K562 (cell line): ENCODE results near the gene ARL6IP4. TPM values are rescaled to one million over a fixed set of nuclear protein-coding genes. Genes with fewer than 3 reads are reported as not detected.

Experiments used
- CXXC5 ChIP-seq: fragments of 250-450 bp; sonication (Bioruptor Pico); IDR thresholded peaks from 2 replicates; pipeline ENCODE4 v1.8.0; 2022; ENCODE audit warnings: inconsistent platforms, mild to moderate bottlenecking, moderate library complexity
- E2F3 ChIP-seq: fragments of 250-450 bp; sonication (Bioruptor Pico); IDR thresholded peaks from 2 replicates; pipeline ENCODE4 v1.4.0; 2020; ENCODE audit warnings: mild to moderate bottlenecking
- ESRRB ChIP-seq: fragments of 250-450 bp; sonication (Bioruptor Pico); IDR thresholded peaks from 2 replicates; pipeline ENCODE4 v1.5.0; 2020; ENCODE audit warnings: mild to moderate bottlenecking, moderate library complexity, borderline replicate concordance
- ETS2 ChIP-seq: IDR thresholded peaks from 2 replicates; pipeline ENCODE4 v1.6.1; 2016; ENCODE audit warnings: borderline replicate concordance, missing genetic modification characterization, mild to moderate bottlenecking, moderate library complexity, missing compliant biosample characterization; ENCODE audit not compliant: poor library complexity, severe bottlenecking
- GABPB1 ChIP-seq: sonication (generic); formaldehyde crosslinking; IDR thresholded peaks from 2 replicates; pipeline ENCODE4 v1.8.0; 2022; ENCODE audit warnings: mild to moderate bottlenecking, missing genetic modification reagents
- GTF2A2 ChIP-seq: IDR thresholded peaks from 2 replicates; pipeline ENCODE4 v1.6.1; 2016; ENCODE audit warnings: mild to moderate bottlenecking, missing genetic modification characterization, missing compliant biosample characterization
- LCOR ChIP-seq: sonication (generic); formaldehyde crosslinking; IDR thresholded peaks from 2 replicates; pipeline ENCODE4 v1.8.0; 2022; ENCODE audit warnings: mild to moderate bottlenecking, missing genetic modification reagents
- MAZ ChIP-seq, 2 experiments: fragments of 450-650 bp in 1 of 2; sonication (generic) in 1 of 2; formaldehyde crosslinking; IDR thresholded peaks in 1 of 2; conservative IDR thresholded peaks in 1 of 2; 2 replicates each; pipeline versions ENCODE4 v1.4.0 to v1.5.0; 2020; ENCODE audit warnings: mild to moderate bottlenecking in 1 of 2, missing genetic modification reagents in 1 of 2
- PHB ChIP-seq: fragments of 250-450 bp; sonication (Bioruptor Pico); IDR thresholded peaks from 2 replicates; pipeline ENCODE4 v1.5.0; 2021
- PHF20 ChIP-seq: fragments of 450-650 bp; IDR thresholded peaks from 2 replicates; pipeline ENCODE4 v1.6.1; 2018; ENCODE audit not compliant: partially characterized antibody
- POLR2A ChIP-seq: fragments of 450-650 bp; conservative IDR thresholded peaks from 2 replicates; pipeline ENCODE4 v1.6.1; 2016
- SRF ChIP-seq, 2 experiments: fragments of 250-450, 450-650 bp in 1 of 2; sonication (Bioruptor Pico) in 1 of 2; sonication (generic) in 1 of 2; formaldehyde crosslinking; IDR thresholded peaks; 2 replicates each; pipeline versions ENCODE4 v1.5.0 to v1.5.1; 2020 to 2022; ENCODE audit warnings: mild to moderate bottlenecking in 1 of 2, missing genetic modification reagents in 1 of 2
- TBL1XR1 ChIP-seq, 2 experiments: IDR thresholded peaks; 2 replicates each; pipeline ENCODE4 v1.6.1; 2012; ENCODE audit warnings: improper control_type of control experiment in 2 of 2, low read length in 2 of 2, mild to moderate bottlenecking in 1 of 2
- TCFL5 ChIP-seq: fragments of 250-450 bp; sonication (Bioruptor Pico); conservative IDR thresholded peaks from 2 replicates; pipeline ENCODE4 v1.6.1; 2021; ENCODE audit warnings: mild to moderate bottlenecking, moderate library complexity, matching md5 sums
- ZC3H11A ChIP-seq: IDR thresholded peaks from 2 replicates; pipeline ENCODE4 v1.6.1; 2012; ENCODE audit warnings: low read depth, low read length, improper control_type of control experiment
- ZNF79 ChIP-seq: fragments of 250-450 bp; sonication (Bioruptor Pico); IDR thresholded peaks from 2 replicates; pipeline ENCODE4 v1.4.0; 2020; ENCODE audit warnings: low read depth, mild to moderate bottlenecking, moderate library complexity
- ZSCAN32 ChIP-seq: fragments of 450-650 bp; formaldehyde crosslinking; IDR thresholded peaks from 2 replicates; pipeline ENCODE4 v1.4.0; 2020; ENCODE audit warnings: mild to moderate bottlenecking, moderate library complexity
- polyA plus RNA-seq, 8 experiments: library from polyadenylated mRNA; depleted of rRNA in 4 of 8; stranded (reverse) in 5 of 8; unstranded in 3 of 8; fragments of >200 nt; fragmentation: Nextera tagmentation in 2 of 8; fragmentation: Illumina TruSeq in 1 of 8; extraction: Ambion mirVana in 2 of 8; extraction: Trizol in 1 of 8; gene quantifications; 2 replicates each; pipeline versions ENCODE4 v1.2.1 to v1.2.3, GENCODE V29; 2011 to 2014; ENCODE audit warnings: inconsistent platforms in 1 of 8, missing spikeins in 1 of 8
- total RNA-seq, 7 experiments: library from RNA; depleted of rRNA in 6 of 7; stranded (reverse); fragments of >200 nt in 6 of 7; fragmentation: Illumina TruSeq in 2 of 7; extraction: Trizol in 2 of 7; gene quantifications; 2 replicates each; pipeline versions ENCODE4 v1.2.1 to v1.2.3, GENCODE V29; 2011 to 2021; ENCODE audit warnings: low replicate concordance in 1 of 7
- TF ChIP-seq, protein P1 (sequence below): fragments of 200-800 bp; sonication (Bioruptor generic); IDR thresholded peaks from 2 replicates; pipeline ENCODE4 v1.6.1; 2017; ENCODE audit warnings: missing genetic modification characterization, missing compliant biosample characterization
- TF ChIP-seq, protein P2 (sequence below): fragments of 250-450 bp; sonication (Bioruptor Pico); IDR thresholded peaks from 2 replicates; pipeline ENCODE4 v1.9.0; 2021; ENCODE audit warnings: mild to moderate bottlenecking
- TF ChIP-seq, protein P3 (sequence below), 2 experiments: fragments of 250-450 bp in 1 of 2; fragments of 450-650 bp in 1 of 2; sonication (Bioruptor Pico) in 1 of 2; IDR thresholded peaks; 2 replicates each; pipeline versions ENCODE4 v1.6.1 to v1.8.0; 2016 to 2021; ENCODE audit warnings: mild to moderate bottlenecking in 2 of 2, moderate library complexity in 2 of 2, missing compliant biosample characterization in 1 of 2, missing genetic modification characterization in 1 of 2
- TF ChIP-seq, protein P4 (sequence below): fragments of 450-650 bp; formaldehyde crosslinking; IDR thresholded peaks from 2 replicates; pipeline ENCODE4 v1.4.0; 2022; ENCODE audit warnings: missing genetic modification characterization

Gene ARL6IP4
- total and polyA plus RNA-seq, 9 of the 15 experiments (the other 6 are each of a cell fraction or from before 2014, with no cell fraction given) = 2.4 to 255 (median 151) TPM

DNA sequence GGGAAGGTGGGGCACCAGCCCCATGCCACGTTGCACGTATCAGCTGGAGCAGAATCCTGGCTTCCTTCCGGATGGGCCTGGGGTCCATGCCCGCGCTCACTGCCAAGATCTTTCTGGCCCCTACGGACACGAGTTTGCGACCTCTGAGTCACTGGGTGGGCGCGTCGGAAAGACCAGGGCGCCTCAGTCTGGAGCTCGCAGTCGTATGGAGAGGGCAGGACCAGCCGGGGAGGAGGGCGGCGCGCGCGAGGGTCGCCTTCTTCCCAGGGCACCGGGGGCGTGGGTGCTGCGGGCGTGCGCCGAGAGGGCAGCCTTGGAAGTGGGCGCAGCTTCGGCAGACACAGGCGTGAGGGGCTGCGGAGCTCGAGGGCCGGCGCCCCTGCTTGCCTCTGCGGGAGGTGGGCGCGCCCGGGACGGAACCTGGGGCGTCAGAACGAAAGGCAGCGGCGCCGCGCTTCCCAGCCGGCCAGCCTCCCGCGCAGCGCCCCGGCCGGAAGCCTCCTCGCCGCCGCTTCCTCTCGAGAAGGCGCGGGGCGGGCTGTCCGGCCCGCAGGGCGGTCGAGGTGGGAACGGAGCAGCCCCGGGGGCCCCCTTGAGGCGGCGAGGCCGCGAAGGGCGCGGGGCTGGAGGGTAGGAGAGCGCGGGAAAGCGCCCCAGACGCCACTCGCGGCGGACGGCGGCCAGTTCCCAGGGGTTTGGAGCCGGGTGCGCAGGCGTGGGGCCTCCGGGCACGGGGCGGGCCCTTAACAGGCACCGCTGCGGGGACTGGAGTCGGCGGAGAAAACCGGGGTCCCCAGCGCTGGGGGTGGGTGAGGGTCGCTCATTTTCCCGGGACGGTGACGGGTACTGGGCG, at the start of gene ARL6IP4 (continued):
- TF ChIP-seq, protein P1, sequence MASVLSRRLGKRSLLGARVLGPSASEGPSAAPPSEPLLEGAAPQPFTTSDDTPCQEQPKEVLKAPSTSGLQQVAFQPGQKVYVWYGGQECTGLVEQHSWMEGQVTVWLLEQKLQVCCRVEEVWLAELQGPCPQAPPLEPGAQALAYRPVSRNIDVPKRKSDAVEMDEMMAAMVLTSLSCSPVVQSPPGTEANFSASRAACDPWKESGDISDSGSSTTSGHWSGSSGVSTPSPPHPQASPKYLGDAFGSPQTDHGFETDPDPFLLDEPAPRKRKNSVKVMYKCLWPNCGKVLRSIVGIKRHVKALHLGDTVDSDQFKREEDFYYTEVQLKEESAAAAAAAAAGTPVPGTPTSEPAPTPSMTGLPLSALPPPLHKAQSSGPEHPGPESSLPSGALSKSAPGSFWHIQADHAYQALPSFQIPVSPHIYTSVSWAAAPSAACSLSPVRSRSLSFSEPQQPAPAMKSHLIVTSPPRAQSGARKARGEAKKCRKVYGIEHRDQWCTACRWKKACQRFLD = peak; percentile 66
- TF ChIP-seq, protein P2, sequence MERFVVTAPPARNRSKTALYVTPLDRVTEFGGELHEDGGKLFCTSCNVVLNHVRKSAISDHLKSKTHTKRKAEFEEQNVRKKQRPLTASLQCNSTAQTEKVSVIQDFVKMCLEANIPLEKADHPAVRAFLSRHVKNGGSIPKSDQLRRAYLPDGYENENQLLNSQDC (CRISPR knock-in tag) = peak; percentile 17; the same call in 1 of the 2 replicates
- TF ChIP-seq ESRRB (CRISPR knock-in tag) = no peak
- peak; percentile 47; the same call in 1 of the 2 replicates for TF ChIP-seq LCOR
- TF ChIP-seq, protein P3, sequence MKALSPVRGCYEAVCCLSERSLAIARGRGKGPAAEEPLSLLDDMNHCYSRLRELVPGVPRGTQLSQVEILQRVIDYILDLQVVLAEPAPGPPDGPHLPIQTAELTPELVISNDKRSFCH (CRISPR knock-in tag; IDR thresholded peaks at IDR 0.05) = no peak
- TF ChIP-seq, protein P3 (tag; IDR thresholded peaks at IDR 0.05) = peak; percentile 47
- peak; percentile 75 for TF ChIP-seq POLR2A
- TF ChIP-seq ZSCAN32 (CRISPR knock-in tag) = peak; percentile 47; the same call in 1 of the 2 replicates
- TF ChIP-seq PHF20 = peak; percentile 74
- TF ChIP-seq GTF2A2 = peak; percentile 51; the same call in 1 of the 2 replicates
- no peak for TF ChIP-seq TCFL5 (CRISPR knock-in tag)
- peak in 1 of 2 experiments; percentile 91; a peak in 2 of 4 replicates for TF ChIP-seq MAZ (CRISPR knock-in tag; conservative IDR thresholded peaks at IDR 0.05 in 1 of 2, IDR thresholded peaks at IDR 0.05 in 1 of 2)
- 0 out of 2 replicates have a peak, but pooled peaks have one; percentile 57 for TF ChIP-seq ZC3H11A
- peak in 1 of 2 experiments; percentile 9; a peak in 1 of 4 replicates for TF ChIP-seq TBL1XR1 (IDR thresholded peaks at IDR 0.05; ENCODE audit: low read length in 2 of 2)
- TF ChIP-seq GABPB1 (CRISPR knock-in tag) = peak; percentile 87
- TF ChIP-seq ZNF79 (CRISPR knock-in tag) = no peak
- peak; percentile 87 for TF ChIP-seq CXXC5 (CRISPR knock-in tag)
- TF ChIP-seq ETS2 (tag) = no peak
- TF ChIP-seq SRF (CRISPR knock-in tag; IDR thresholded peaks at IDR 0.05) = peak in 1 of 2 experiments; percentile 71; a peak in 2 of 4 replicates
- TF ChIP-seq PHB (CRISPR knock-in tag) = no peak
- peak; percentile 93 for TF ChIP-seq E2F3
- TF ChIP-seq, protein P4, sequence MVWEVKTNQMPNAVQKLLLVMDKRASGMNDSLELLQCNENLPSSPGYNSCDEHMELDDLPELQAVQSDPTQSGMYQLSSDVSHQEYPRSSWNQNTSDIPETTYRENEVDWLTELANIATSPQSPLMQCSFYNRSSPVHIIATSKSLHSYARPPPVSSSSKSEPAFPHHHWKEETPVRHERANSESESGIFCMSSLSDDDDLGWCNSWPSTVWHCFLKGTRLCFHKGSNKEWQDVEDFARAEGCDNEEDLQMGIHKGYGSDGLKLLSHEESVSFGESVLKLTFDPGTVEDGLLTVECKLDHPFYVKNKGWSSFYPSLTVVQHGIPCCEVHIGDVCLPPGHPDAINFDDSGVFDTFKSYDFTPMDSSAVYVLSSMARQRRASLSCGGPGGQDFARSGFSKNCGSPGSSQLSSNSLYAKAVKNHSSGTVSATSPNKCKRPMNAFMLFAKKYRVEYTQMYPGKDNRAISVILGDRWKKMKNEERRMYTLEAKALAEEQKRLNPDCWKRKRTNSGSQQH = peak; percentile 75; the same call in 1 of the 2 replicates
